ENCODE measurements around the gene PLXNB3.
"Not testable (repeated sequence)": the region's sequence is repeated elsewhere in the genome, so short reads cannot be mapped to it uniquely, and the experiment has no call there.

PLXNB3 gene

DNA sequence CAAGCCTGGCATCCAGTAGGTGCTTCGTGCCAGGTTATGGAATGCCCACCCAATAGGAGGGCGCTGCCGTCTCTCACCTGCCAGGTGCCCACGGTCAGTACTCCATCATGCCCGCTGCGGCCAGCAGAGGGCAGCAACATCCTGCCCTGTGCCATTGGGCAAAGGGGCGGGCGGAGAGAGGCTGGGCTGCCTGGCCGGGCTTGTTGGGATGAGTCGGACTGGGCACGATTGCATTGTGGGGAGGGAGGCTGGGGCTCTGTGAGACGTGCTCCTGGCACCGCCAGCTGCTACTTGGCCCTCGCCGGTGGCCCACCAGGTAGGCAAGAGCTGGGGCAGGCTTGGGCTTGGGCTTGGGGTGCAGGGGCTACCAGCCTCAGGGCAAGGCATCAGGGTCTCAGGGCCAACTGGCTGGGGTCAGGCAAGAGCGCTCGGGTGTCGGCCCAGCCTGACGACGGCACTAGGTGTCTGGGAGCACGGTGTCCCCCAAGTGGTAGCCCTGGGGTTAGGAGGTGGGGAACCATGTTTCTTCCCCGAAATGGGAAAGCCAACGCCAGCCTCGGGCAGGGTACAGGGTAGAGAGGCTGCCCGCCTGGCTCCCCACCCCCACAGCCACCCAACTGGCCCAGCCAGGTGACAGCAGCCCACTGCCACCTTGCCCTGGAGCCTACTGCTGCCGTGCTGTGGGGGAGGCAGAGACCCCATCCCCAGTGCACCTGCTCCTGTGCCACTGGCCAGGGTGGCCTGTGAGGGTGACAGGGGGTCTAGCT lies at the start of gene PLXNB3:
TSS of gene PLXNB3 (plus strand) at position 261 of the 767 bp plus-strand sequence. CDS start 1,287 bp downstream, outside the sequence.
- peak; percentile 59 to 61 for DNase-seq (ENCODE audit: low read depth in 2 of 2)

DNA sequence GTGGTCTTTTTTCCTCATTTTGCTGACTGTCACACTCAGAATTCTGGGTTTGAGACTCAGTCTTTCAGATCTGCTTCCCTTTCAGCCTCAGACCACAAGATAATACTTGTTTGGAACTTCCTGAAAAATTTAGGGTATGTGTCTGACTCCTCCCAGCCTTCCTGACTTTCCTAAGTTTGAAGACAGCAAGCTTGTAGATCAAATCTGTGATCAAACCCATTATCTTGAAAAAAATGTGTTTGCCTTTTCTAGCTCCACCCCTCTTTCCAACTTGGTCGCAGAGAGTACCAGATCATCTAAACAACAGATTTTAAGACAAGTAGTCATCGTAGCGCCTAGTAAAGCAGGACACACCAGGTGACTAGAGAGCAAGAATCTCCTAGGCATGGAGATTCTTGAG lies 49.8 kb upstream of the PLXNB3 start:
- no peak for DNase-seq (ENCODE audit: low read depth in 2 of 2)

DNA sequence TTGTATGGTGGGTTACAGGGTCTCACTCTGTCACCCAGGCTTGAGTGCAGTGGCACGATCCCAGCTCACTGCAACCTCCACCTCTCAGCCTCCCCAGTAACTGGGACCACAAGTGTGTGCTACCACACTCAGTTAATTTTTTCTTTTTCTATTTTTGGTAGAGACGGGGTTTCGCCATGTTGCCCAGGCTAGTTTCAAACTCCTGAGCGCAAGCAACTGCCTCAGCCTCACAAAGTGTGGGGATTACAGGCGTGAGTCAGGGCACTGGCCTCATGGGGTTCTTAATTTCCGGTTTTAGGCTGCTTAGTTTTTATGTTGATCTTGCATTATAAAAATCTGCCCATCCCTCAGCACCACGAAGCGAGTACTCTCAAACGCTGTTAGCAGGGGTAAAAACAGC lies 46.6 kb upstream of the PLXNB3 start:
- DNase-seq (ENCODE audit: low read depth in 2 of 2), result no peak

DNA sequence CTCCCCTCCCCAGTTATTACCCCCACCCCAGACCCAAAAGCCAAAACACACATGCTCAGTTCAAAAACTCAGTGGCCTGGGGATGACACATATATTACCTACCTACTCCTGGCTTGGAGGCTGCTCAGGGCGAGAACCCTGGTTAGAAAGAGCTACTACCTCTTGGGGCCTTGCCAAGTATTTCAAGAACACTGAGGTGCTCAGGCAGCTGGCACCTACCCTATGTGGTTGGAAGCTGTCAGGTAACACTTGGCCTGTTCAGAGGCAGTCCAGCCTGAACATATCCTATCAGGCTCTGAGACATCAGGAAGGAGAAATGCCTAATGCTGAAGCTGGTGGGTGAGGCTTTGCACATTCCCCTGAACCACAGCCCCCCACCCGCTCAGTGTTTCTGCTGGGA lies 44.8 kb upstream of the PLXNB3 start:
- DNase-seq (ENCODE audit: low read depth in 2 of 2), result no peak

DNA sequence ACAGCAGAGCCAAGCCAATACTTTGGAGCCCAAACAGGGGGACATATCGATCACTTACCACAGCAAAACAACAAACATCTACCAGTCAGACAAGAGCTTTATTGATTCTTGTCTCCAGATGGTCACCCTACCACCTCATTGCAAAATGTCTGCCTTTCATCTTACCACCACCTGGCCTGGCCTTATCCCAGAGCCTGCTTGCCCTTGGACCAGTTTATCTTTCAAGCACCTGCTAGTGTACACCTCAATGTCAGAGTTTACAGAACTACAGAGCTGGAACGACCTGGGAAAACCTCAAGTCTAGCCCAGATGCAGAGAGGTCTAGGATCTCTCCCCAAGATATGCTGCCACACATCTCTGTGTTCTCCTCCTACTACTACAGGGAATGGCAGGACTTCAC lies 44.3 kb upstream of the PLXNB3 start:
- no peak for DNase-seq (ENCODE audit: low read depth in 2 of 2)

DNA sequence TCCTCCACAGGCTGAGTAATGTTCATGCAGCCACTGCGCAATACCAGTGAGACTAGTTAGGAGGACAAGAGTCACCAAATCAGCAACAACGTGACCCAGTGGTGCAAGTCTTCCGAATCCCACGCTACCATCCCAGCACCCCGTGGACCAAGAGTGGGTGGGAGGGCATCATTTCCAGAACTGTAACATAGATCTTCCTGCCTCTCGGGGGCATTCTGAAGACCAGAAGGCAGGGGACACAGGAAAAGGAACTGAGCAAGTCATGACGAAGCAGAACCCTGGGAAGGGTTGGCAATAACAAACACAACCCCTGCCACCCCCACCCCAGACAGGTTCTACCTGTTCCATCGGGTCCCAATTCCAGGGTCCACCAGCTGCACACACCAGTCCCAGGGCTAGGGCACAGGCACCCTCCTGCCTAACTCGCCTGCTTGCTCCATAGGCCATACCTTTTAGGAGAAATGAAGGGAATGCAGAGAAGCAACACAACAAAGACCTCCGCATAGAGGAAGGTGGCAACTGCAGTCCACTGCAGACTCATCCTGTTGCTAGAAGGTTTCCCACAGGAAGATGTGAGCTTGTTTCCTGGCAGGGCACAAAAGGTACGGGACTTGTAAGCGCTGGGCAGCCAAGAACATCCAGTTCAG lies 41.2 kb upstream of the PLXNB3 start:
- no peak for DNase-seq (ENCODE audit: low read depth in 2 of 2)

DNA sequence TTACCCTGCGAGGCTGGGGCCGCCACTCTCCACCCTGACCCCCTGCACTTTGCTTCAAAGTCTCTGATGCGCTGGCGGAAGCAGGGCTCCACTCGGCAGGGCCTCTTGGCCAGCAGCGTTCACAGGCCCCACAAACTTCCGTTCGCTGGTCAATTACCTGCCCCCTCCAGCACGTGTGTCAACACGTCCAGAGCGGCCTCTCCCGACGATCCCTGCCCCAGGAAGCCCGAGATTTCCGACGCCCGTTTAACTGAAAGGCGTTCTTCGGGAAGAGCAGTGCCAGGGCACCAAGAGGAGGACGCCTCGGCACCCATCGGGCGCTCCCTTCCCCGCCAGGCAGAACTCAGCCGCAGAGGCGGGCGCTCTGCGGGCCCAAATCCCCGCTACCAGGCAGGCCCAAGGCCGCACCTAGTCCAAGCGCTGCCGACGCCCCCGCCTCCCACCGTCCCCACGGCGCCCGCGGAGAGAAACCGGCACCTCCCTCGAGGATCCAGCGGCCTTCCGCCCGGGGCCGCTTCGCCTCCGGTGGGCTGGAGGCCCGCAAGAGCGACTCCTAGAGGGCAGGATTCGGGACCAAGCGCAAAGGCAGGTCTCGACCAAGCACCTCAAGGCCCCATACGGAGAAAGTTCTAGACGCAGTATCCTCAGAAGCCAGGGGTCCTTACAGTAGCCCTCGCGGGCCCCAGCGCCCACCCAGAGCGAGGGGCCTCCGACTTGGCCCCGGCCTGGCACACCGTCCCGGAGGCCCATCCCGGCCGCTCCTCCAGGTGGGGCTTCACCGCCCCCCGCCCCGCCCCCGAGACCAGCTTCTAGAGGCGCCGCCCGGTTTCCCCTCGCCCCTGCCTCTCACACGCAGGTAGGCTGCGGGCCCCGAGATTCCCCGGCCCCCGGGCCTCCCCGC lies 40.4 kb upstream of the PLXNB3 start:
- peak; percentile 42 to 47 for DNase-seq (ENCODE audit: low read depth in 2 of 2)

DNA sequence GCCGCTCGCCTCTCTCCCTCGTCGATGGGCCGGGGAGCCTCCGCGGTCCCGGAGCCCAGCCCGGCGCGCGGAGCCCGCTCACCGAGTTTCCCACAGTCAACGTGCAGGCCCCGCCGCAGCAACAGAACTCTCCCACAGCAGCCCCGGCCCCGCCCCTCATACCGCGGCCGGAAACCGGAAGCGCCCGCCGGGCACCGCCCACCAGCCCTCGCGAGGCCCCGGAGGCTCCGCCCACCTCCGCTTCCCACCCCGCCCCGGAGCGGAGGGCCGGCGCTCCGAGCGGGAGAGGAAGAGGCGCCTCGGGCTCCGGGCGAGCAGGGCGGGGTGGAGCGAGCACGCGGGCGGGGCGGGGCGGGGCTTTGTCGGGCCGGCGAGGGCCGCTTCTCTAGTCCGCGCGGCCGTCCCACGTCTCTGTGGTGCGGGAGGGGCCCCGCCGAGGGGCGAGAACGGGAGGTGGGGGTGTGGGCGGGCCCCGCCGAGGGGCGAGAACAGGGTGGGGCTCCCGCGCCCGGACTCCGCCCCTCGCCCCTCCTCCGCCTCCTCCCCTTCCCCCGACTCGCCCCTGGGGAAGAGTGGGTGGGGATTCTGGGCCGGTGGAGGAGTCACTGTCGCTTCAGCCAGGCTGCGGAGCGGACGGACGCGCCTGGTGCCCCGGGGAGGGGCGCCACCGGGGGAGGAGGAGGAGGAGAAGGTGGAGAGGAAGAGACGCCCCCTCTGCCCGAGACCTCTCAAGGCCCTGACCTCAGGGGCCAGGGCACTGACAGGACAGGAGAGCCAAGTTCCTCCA lies 39.6 kb upstream of the PLXNB3 start, which contains the start of the genes ABCD1 and BCAP31:
TSS of gene ABCD1 (plus strand) at position 605 of the 787 bp plus-strand sequence. CDS start 411 bp downstream, outside the sequence.
TSS of gene BCAP31 (minus strand) at position 136 of the 787 bp plus-strand sequence. CDS start 1,143 bp downstream, outside the sequence.
- DNase-seq (ENCODE audit: low read depth in 2 of 2), result peak; percentile 79

DNA sequence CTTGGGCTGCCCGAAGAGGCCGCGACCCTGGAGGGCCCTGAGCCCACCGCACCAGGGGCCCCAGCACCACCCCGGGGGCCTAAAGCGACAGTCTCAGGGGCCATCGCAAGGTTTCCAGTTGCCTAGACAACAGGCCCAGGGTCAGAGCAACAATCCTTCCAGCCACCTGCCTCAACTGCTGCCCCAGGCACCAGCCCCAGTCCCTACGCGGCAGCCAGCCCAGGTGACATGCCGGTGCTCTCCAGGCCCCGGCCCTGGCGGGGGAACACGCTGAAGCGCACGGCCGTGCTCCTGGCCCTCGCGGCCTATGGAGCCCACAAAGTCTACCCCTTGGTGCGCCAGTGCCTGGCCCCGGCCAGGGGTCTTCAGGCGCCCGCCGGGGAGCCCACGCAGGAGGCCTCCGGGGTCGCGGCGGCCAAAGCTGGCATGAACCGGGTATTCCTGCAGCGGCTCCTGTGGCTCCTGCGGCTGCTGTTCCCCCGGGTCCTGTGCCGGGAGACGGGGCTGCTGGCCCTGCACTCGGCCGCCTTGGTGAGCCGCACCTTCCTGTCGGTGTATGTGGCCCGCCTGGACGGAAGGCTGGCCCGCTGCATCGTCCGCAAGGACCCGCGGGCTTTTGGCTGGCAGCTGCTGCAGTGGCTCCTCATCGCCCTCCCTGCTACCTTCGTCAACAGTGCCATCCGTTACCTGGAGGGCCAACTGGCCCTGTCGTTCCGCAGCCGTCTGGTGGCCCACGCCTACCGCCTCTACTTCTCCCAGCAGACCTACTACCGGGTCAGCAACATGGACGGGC lies 38.8 kb upstream of the PLXNB3 start:
- DNase-seq (ENCODE audit: low read depth in 2 of 2), result no peak

DNA sequence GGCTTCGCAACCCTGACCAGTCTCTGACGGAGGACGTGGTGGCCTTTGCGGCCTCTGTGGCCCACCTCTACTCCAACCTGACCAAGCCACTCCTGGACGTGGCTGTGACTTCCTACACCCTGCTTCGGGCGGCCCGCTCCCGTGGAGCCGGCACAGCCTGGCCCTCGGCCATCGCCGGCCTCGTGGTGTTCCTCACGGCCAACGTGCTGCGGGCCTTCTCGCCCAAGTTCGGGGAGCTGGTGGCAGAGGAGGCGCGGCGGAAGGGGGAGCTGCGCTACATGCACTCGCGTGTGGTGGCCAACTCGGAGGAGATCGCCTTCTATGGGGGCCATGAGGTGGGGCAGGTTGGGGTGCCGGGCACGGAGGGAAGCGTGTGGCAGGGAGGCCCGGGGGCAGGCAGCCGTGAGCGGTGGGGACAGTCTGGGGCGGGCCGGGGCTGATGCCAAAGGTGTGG lies 38.2 kb upstream of the PLXNB3 start:
- DNase-seq (ENCODE audit: low read depth in 2 of 2), result no peak

DNA sequence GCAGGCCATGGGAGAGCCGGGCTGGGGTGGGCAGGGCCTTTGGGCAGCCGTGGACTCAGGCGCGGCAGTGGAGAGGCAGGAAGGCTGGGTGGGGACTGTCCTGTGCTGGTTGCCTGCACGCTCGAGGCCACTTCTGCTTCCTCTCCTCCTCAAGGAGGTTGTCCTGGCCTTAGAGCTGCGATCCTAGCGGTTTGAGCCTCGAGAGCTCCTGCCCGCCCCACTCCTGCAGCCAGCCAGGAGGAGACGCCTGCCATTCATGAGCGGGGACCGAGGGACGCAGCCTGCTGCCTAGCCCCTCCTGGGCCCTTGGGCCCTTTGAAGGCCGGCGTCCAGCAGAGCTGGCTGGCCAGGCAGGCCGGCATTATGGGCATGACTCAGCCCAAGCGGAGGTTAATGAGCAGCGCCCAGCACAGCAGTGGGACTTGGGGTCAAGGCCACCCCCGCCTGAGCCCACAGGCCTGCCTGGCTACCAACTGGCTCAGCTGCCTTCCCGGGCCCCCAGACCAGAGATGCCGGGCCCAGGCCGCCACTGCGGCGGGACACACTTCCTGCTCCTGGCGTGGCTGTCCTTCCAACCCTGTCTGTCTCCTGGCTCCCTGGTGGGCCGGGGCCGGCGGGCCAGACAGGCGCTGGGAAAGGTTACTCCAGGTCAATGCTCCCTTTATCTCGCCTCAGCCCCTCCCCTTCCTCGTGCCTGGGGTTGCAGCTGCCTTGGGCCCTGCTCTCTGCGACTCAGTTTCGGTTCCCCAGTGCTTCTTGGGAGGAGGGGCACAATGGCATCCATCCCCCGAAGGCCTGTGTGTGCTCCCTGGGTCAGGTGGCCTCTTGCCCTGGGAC lies 37.5 kb upstream of the PLXNB3 start:
- DNase-seq (ENCODE audit: low read depth in 2 of 2), result no peak

DNA sequence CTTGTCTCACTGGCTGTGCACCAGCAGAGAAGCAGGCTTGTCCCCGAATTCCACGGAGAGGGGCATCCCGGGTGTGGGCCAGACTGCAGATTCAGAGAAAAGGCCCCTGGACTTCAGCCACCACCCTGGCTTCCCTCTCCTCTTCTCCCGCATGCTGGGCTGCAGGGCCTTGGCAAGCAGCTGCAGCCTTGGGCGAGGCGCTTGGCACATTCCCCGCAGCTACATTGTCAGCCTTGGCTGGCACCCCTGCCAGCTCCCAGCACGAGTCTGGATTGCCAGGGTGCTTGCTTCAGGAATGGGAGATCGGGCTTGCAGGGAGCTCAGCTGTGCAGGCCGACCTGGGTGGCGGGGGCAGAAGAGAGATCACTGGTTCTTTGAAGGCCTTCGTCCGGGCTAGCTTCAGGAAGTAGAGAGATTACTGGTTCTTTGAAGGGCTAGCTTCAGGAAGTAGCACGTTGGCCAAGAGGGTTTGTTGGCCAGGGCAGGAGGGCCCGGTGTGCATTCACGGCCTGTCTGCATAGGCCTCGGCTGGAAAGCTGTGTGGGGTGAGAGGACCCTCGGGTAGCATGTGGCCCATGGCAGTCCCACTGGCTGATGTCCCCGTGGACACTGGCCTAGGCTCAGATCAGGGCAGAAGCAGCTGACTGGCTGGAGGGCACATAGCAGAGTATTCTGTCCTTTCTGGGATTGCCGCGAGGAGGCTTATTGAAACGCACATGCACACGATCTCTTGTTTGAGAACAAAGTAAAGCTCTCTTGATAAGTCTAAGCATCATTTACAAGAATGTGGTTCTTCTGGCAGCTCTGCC lies 36.7 kb upstream of the PLXNB3 start:
- no peak for DNase-seq (ENCODE audit: low read depth in 2 of 2)

DNA sequence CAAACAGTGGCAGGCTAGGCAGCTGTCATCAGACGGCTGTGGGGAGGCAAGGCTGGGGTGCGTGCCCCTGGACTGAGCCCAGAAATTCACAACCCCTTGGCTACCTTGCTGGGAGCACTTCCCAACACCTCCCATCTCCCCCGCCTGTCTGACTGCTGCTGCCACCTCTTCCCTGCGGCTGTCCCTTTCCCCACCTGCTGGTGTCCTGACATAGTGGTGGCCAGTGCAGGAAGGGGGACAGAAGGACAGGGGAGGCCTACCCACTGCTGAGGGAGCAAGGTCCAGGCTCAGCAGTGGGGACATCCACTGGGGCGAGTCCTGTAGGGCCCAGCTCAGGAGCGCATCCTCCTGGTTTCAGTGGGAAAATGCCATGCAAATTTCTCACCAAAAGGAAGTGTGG lies 36.0 kb upstream of the PLXNB3 start:
- DNase-seq (ENCODE audit: low read depth in 2 of 2), result no peak

DNA sequence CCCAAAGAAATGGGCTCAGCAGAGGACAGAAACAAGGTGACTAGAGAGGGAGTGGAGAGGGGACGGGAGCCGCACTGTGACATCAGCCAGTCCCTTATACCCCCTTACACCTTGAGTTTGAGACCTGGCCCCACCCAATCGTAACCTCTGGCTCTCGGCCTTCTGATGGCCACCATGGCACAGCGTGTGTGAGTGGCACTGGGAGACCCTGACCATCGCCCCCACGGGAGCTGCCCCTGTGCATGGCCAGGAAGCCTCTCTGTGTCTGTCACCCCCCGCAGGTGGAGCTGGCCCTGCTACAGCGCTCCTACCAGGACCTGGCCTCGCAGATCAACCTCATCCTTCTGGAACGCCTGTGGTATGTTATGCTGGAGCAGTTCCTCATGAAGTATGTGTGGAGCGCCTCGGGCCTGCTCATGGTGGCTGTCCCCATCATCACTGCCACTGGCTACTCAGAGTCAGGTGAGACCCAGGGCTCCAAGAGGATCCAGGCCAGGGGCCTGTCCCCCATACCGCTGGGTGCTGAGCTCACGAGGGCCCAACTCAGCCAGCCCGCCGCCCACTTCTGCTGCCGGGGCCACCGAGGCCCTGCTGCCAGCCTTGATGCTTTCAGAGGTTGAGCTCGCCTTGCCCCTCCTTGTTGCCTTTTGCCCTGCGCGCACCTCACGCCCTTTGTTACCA lies 35.0 kb upstream of the PLXNB3 start:
- DNase-seq (ENCODE audit: low read depth in 2 of 2), result no peak

DNA sequence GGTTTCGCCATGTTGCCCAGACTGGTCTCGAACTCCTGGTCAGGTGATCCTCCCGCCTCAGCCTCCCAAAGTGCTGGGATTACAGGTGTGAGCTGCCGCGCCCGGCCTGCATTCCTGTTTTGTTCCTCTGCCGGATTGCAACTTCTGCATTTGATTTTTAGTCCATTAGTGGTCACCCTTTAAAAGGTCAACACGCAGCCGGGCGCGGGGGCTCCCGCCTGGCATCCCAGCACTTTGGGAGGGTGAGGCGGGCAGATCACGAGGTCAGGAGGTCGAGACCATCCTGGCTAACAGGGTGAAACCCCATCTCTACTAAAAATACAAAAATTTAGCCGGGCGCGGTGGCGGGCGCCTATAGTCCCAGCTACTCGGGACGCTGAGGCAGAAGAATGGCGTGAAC lies 33.9 kb upstream of the PLXNB3 start:
- DNase-seq (ENCODE audit: low read depth in 2 of 2), result not testable (repeated sequence)

DNA sequence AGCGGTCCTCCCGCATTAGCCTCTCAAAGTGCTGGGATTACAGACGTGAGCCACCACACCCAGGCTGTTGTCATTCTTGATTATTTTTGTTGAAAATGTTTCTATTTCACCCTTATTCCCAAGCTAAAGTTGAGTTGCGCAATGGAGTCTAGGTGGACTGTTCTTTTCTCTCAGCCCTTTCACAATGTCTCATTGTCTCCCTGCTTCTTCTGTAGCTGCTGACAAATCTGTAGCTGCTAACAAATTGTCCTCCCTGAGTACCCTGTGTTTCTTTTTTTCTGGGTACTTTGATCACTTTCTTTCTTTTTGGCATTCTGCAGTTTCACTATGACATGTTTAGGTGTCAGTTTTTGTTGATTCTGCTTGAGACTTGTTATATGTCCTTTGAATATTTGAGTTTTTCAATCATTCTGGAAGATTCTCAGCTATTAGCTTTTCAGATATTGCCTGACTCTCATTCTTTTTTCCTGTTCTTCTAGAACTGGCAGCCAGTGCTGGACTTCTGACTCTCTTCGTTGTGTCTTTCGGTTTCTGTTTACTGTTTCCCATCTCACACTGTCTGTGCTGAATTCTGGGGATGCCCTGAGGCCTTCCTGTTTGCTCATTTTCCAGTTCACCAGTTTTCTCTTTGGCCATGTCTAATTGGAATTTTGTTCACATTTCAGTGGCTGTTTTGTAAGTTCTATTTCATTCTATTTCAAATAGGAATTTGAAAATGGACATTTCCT lies 32.8 kb upstream of the PLXNB3 start:
- no peak for DNase-seq (ENCODE audit: low read depth in 2 of 2)

DNA sequence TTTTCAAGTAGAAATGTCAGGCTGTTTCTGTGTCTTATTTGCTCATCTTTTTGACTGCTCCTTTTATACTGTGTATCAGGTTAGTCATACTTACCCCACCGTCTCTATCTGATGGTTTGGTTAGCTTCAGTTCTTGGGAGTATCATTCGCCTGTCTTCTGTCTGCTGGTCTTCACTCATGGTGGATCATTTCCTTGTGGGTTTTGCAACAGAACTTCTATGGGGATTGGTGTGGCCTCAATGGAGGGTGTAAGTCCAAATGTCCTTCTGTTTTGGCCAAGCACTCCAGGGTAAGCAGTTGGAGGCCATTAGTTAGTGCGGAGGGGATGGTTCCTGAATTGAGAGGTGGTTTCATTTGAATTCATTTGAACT lies 32.2 kb upstream of the PLXNB3 start:
- DNase-seq (ENCODE audit: low read depth in 2 of 2), result no peak

Data from stimulated activated CD8-positive, alpha-beta memory T cell treated with anti-CD3 and anti-CD28 coated beads, Interleukin-15, amount 100 ng/mL, for 48 hours (primary cell).